ENCODE measurements around the gene MAP3K15. TPM values are rescaled to one million over a fixed set of nuclear protein-coding genes. Genes with fewer than 3 reads are reported as not detected.
A peak's percentile ranks its signal among the peaks of the same experiment; 100 is the strongest.

The MAP3K15 gene
- total and polyA plus RNA-seq, 10 of the 15 experiments (the other 5 are each of a cell fraction or from before 2014, with no cell fraction given), result 0.03 to 0.16 TPM; not detected in 8

GRCh38 chrX:19548279-19548678 is 33.0 kb upstream of the MAP3K15 start:
- in situ Hi-C loops (cut with MboI) (no loop called here), intact Hi-C loops (cut with micrococcal nuclease; ENCODE audit: unreplicated experiment) (no loop called here)

More at GRCh38 chrX:19548279-19548678, 33.0 kb upstream of the MAP3K15 start:
- Histone ChIP-seq H3K79me2 (ENCODE audit: control insufficient read depth, insufficient read depth, low read length) (no peaks in the 10 kb centered on the region), H3K4me1 (ENCODE audit: control insufficient read depth, insufficient read depth, low read length) (no peaks in the 10 kb centered on the region), H3K4me3 (no peak overlapping the region), H2AFZ (ENCODE audit: control insufficient read depth, low read depth, low read length) (no peak overlapping the region), H3K9ac (ENCODE audit: control insufficient read depth, insufficient read depth, low read length) (no peak overlapping the region), H4K20me1 (ENCODE audit: control insufficient read depth, insufficient read depth) (no peaks in the 10 kb centered on the region), H3K36me3 (ENCODE audit: control insufficient read depth in 2 of 2, insufficient read depth in 2 of 2, low read length in 1 of 2) (peaks cover 8 to 14% of the 10 kb centered on the region in 2 experiments), H3K4me2 (ENCODE audit: control insufficient read depth, insufficient read depth) (no peak overlapping the region), H3K27ac (ENCODE audit: control insufficient read depth, insufficient read depth) (no peak overlapping the region), H3K9me3 (replicated peaks; ENCODE audit: control insufficient read depth, insufficient read depth, low read length) (no peaks in the 10 kb centered on the region), H3K27me3 (replicated peaks in 1 of 2; ENCODE audit: control insufficient read depth in 2 of 2, insufficient read depth in 2 of 2, low read length in 1 of 2) (no peaks in the 10 kb centered on the region)
- ChIA-PET SMC1A (ENCODE audit: uncharacterized antibody, unreplicated experiment) (no interaction called here), CTCF (no interaction called here), POLR2A (interaction anchor here (1.4 kb wide), 1 partner anchor 18 kb away, joined by 3 read pairs; no protein-coding TSS in a partner anchor), RAD21 (ENCODE audit: unreplicated experiment) (no interaction called here)
- FAIRE-seq (no peak), ATAC-seq (no peak), DNase-seq (ENCODE audit: low read depth, low spot score) (no peak)
- TF ChIP-seq YBX1 (IDR thresholded peaks at IDR 0.05) (no peak), SUPT20H (IDR thresholded peaks at IDR 0.05; ENCODE audit: borderline replicate concordance, control insufficient read depth, low read depth, low read length) (no peak), KLF5 (IDR thresholded peaks at IDR 0.05; ENCODE audit: partially characterized antibody) (no peak), ZBTB11 (CRISPR knock-in tag; IDR thresholded peaks at IDR 0.05) (no peak), MYB (IDR thresholded peaks at IDR 0.05; ENCODE audit: borderline replicate concordance, low read depth, low read length) (no peak), ATF3 (IDR thresholded peaks at IDR 0.05; ENCODE audit: borderline replicate concordance, extremely low read depth, low read depth, low read length) (no peak)
- BruUV-seq (replicated peaks), result TSS peak; percentile 20
- WGBS (ENCODE audit: insufficient coverage, insufficient replicate concordance, low lambda C conversion rate, missing lambda C conversion rate), result 32% methylated on average over 2 of the region's 2 CpGs
